GM21526 (cell line): ENCODE measurements around the gene CSNK2A1.
A peak's percentile ranks its signal among the peaks of the same experiment; 100 is the strongest.

Experiments used
- ATAC-seq: cut with Tn5 transposase; IDR thresholded peaks from one replicate; pipeline ENCODE4 v1.9.1; 2021; ENCODE audit warnings: moderate library complexity; ENCODE audit not compliant: unreplicated experiment, low FRiP score

CSNK2A1 gene

GRCh38 chr20:434221-434620 lies 109.4 kb downstream of the CSNK2A1 start:
- no peak for ATAC-seq

- peak; percentile 76 for ATAC-seq
Observed at GRCh38 chr20:433300-433975, 110.2 kb downstream of the CSNK2A1 start.

GRCh38 chr20:432677-433299 lies 110.8 kb downstream of the CSNK2A1 start:
- ATAC-seq, result no peak

- no peak for ATAC-seq
Observed at GRCh38 chr20:432208-432607, 111.4 kb downstream of the CSNK2A1 start.

- ATAC-seq, result no peak
Observed at GRCh38 chr20:431012-431904, 112.3 kb downstream of the CSNK2A1 start.

GRCh38 chr20:430091-430999 lies 113.2 kb downstream of the CSNK2A1 start:
- ATAC-seq, result no peak

GRCh38 chr20:428658-429200 lies 114.9 kb downstream of the CSNK2A1 start:
- ATAC-seq, result no peak

- no peak for ATAC-seq
Observed at GRCh38 chr20:427849-428657, 115.5 kb downstream of the CSNK2A1 start.

GRCh38 chr20:427401-427800 lies 116.2 kb downstream of the CSNK2A1 start:
- ATAC-seq, result no peak

- no peak for ATAC-seq
Observed at GRCh38 chr20:426566-426965, 117.0 kb downstream of the CSNK2A1 start.
